SU-DHL-6 (cell line): ENCODE results near the gene AGBL2.

ENCODE experiments used
- EZH2phosphoT487 ChIP-seq: fragments of 200-600 bp; sonication (generic), shearing (Covaris generic); conservative IDR thresholded peaks from 2 replicates; pipeline ENCODE4 v1.6.1; 2018; ENCODE audit warnings: mild to moderate bottlenecking, antibody characterized with exemption, low read length, moderate library complexity, mixed read lengths
- TF ChIP-seq, protein P1 (sequence below): fragments of 200-600 bp; sonication (generic); IDR thresholded peaks from one replicate; pipeline ENCODE4 v1.5.1; 2017; ENCODE audit warnings: antibody characterized with exemption, mild to moderate bottlenecking, low read length, moderate library complexity; ENCODE audit not compliant: insufficient read depth, poor library complexity, severe bottlenecking

GRCh38 chr11:47723041-47723440, 7.9 kb upstream of the AGBL2 start:
- TF ChIP-seq, protein P1, sequence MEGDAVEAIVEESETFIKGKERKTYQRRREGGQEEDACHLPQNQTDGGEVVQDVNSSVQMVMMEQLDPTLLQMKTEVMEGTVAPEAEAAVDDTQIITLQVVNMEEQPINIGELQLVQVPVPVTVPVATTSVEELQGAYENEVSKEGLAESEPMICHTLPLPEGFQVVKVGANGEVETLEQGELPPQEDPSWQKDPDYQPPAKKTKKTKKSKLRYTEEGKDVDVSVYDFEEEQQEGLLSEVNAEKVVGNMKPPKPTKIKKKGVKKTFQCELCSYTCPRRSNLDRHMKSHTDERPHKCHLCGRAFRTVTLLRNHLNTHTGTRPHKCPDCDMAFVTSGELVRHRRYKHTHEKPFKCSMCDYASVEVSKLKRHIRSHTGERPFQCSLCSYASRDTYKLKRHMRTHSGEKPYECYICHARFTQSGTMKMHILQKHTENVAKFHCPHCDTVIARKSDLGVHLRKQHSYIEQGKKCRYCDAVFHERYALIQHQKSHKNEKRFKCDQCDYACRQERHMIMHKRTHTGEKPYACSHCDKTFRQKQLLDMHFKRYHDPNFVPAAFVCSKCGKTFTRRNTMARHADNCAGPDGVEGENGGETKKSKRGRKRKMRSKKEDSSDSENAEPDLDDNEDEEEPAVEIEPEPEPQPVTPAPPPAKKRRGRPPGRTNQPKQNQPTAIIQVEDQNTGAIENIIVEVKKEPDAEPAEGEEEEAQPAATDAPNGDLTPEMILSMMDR: no peak
- TF ChIP-seq EZH2phosphoT487: no peak
